Amygdala (tissue), 56 donors: ENCODE measurements around the gene APOBEC3A.
"Not testable (repeated sequence)": the region's sequence is repeated elsewhere in the genome, so short reads cannot be mapped to it uniquely, and the experiment has no call there.

Experiments
- DNase-seq, 56 donors: peaks; one replicate each; lab custom pipeline; 2025; lab: John Stamatoyannopoulos, UW

Gene APOBEC3A

DNA sequence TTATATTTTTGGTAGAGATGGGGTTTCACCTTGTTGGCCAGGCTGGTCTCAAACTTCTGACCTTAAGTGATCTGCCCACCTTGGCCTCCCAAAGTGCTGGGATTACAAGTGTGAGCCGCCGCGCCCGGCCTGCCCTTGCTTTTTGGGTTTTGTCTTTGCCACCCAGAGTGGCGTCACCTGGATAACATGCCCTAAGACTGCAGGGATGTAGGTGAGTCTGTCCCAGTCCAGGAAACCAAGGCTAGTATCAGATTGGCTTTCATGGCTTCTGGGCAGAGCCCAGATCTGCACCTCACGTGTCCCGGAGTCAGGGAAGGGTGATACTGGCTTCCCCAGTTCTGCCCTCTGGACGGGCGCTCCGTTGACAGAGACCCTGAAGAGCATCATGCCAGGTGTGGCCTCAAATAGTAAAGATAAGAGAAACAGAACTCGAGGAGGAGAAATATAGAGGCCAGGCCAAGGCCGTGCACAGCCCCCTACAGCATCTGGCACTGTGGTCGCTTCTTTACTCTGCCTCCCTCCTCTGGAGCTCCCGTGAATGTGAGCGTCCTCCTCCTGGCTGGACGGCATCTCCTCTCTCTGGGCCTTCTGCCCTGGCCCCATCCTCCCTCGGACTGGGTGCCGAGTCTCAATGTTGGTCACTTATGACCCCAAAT, 16.9 kb downstream of the APOBEC3A start:
- no peak for DNase-seq

DNA sequence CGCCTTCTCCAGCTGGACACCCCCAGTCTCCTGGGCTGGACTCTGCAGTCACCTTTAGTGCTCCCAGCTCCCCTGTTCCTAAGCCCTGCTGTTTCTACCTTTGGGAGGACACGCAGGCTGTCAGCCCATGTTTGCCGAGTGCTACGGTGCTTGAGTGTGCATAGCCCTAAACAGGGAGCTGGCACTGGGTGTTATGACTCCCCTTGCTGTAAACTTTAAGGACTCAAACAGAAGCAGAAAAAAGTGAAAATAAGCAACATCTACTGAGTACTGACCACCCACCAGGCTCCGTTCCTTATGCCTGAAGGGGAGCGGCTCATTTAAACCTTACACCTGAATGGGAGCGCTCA, 17.4 kb downstream of the APOBEC3A start:
- DNase-seq = no peak

DNA sequence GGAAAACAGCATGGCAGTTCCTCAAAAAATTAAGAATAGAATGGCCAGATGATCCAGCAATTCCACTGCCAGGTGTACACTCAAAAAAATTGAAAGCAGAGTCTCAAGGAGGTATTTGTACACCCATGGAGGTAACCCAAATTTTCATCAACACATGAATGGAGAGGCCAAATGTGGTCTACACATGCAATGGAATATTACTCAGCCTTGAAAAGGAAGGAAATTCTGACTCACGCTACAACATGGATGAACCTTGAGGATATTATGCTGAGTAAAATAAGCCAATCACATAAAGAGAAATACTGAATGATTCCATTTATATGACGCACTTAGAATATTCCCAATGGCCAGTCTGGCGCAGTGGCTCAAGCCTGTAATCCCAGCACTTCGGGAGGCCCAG, 19.9 kb downstream of the APOBEC3A start:
- not testable (repeated sequence) for DNase-seq

DNA sequence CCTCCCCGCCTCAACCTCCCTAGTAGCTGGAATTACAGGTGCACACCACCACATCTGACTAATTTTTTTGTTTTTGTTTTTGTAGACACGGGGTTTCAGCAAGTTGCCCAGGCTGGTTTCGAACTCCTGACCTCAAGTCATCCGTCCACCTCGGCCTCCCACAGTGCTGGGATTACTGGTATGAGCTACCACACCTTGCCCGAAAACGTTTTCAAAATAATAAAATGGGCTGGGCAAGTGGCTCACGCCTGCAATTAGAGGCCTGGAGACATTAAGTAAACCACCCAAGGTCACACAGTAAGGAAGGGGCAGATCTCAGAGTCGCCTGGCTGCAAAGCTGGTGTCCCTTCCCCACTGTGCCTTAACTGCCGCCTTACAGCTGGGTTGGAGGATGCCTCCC, 23.2 kb downstream of the APOBEC3A start:
- DNase-seq = not testable (repeated sequence)

DNA sequence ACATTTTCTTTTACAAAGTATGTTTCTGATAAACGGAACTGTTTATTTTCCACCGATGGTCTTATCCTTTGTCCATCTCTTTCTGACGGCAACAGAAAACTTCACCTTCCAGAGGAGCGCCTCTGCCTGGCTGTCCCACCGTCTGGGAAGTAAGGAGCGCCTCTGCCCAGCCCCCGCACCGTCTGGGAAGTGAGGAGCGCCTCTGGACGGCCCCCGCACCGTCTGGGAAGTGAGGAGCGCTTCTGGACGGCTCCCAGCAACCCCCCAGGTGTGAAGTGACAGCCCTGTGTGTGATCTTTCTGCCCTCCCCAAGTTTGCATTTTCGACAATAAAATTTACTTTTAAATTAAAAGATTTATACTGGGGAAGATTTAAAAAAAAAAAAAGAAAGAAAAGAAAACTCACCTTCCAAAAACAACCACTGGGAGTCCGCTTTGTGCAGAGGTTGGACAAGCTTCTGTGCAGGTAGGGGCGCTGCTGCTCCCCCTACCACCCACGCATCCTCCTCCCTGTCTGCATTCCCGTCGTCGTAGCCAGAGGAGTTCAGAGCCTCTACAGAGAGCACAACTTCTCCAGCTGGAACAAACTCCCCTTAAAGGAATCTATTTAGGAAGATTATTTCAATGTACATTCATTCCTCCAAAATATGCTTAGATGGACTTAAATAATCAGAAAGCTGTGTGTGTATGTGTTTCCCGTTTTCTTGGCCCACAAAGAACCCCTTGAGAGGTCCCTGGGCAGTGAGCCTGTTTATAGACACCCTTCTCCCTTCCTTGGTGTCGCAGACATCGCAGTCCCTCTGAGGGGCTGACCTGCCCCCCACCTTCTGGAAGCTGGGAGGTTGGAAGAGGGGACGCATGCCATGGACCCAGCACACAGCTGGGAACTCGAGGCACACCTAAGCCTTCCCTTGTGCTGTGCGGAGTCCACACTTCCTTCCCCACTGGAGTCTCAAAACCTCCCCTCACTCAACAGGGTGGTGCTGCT, 23.9 kb downstream of the APOBEC3A start:
- peak in 1 of 56 donors; percentile 4 for DNase-seq

DNA sequence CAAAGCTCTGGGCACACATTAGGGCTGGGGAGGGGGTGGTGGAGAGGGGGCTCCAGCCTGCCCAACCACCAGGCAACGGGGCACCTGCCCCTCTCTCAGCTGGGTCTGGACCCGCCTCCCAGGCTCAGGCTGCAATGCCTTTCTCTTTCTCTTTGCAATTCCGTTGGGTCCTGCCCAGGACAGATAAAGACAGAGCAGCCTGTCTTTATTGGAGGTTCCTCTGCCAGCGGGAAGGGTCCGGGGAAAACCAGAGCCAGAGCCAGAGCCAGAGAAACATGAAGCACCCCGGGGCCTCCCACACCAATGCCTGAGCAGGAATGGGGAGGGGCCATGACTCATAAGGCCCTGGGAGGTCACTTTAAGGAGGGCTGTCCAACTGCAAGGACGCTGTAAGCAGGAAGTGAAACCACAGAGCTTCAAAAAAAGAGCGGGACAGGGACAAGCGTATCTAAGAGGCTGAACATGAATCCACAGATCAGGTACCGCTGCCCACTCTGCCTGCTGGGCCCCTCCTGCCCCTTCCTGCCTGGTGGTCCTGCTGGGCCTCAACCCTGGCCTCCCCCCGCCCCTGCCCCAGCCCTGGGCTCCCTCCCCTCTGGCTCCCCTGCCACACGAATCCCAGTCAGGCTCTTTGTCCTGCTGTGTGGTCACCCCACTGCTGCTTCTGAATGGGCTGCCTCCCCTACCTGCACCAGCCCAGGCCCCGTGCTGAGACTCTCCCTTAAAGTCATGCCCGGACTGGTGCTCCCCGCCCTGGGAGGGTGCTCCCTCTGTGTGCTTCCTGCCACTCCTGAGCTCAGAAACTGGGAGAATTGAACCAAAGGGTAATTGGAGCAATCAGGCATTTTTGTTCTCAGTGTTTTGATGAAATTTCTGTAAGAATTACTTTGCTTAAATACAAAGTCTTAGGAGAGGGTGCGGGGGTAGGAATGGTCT, 24.9 kb downstream of the APOBEC3A start, which contains the start of gene APOBEC3B:
TSS of gene APOBEC3B (plus strand) at position 356 of the 936 bp plus-strand sequence. CDS start at position 463, 107 bp downstream.
- DNase-seq = peak in 40 of 56 donors; percentile 4 to 73 (median 28)

DNA sequence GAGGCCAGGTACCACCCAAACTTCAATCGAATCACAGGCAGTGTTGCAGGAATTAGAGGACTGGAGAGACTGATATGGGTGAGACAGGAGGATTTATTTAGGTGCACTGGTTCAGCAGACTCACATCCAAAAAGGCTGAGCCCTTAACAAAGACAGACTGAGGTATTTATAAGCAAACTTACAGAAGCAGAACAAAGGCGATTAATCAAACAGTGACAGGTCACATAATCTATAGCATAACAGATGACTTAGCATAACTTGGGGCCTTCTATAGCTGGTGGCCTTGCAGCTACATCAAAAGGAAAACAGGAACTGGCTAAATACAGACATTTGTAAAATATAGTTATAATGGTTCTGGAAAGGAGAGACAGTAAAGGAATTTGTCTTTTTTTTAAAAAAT, 26.8 kb downstream of the APOBEC3A start:
- DNase-seq = no peak

DNA sequence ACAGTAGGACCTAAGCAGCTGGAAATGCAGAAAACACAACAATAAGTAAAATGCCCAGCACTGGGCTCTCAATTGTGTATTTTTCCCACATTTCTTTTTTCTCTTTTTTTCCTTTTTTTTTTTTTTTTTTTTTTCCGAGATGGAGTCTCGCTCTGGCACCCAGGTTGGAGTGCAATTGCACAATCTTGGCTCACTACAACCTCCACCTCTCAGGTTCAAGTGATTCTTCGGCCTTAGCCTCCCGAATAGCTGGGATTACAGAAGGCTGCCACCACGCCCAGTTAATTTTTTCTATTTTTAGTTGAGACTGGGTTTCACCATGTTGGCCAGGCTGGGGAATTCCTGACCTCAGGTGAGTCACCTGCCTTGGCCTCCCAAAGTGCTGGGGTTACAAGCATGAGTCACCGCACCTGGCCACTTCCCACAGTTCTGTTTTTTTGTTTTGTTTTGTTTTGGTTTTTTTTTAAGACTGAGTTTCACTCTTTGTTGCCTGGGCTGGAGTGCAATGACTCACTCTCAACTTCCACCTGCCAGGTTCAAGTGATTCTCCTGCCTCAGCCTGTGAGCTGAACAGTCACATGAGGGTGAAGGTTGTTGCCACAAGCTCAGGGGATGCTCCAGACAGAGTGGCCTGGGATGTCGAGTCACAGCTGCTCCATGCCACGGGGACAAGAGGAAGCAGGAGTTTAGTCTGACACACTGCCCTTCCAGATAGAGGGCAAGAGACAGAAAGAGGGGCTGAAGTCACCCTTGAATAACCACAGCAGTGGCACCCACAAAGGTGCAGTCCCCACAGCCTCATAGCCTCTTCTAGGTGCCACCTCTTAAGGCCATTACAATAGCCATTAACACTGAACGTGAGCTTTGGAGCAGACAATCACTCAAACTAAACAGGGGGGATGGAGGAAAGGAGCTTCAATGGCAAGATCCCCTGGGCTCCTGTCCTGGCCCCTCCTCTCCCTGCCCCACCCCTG, 27.7 kb downstream of the APOBEC3A start:
- not testable (repeated sequence) for DNase-seq

DNA sequence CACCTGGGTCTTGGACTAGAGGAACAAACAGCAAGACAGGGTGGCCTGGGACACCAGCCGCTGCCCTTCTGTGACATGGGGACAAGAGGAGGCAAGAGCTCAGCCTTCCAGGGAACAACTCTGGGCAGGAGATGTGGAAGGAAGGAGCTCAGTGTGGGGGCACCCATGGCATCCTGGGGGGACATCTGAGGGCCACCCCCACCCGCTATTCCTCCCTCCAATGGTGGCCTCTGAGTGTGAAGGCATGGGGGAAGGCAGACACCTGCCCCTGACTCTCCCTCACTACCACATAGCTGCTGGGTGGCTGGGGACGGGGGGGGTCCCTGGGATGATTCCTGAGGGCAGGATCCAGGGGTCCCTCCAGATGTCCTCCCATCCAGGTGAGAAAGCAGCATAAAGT, 29.2 kb downstream of the APOBEC3A start:
- DNase-seq = no peak

DNA sequence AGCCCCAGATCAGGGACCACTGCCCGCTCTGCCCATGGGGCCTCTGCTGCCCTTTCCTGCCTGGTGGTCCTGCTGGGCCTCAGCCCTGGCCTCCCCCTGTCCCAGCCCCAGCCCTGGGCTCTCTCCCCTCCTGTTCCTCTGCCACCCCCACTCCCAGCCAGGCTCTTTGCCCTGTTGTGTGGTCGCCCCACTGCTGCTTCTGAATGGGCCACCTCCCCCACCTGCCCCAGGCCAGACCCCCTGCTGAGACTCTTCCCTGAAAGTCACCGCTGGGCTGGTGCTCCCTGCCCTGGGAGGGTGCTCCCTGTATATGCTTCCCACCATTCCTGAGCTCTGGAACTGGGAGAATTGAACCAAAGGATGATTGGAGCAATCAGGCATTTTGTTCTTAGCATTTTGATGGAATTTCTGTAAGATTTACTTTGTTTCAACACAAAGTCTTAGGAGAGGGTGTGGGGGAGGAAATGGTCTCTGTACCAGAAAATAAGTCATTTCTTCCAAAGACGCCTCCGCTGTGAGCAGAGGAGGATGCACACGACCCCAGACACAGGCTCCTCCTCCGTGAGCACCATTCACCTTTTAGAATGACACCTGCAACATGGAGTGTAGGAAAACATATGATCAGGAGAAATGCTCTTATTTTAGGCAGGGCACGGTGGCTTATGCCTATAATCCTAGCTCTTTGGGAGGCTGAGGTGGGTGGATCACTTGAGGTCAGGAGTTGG, 29.9 kb downstream of the APOBEC3A start:
- no peak for DNase-seq

DNA sequence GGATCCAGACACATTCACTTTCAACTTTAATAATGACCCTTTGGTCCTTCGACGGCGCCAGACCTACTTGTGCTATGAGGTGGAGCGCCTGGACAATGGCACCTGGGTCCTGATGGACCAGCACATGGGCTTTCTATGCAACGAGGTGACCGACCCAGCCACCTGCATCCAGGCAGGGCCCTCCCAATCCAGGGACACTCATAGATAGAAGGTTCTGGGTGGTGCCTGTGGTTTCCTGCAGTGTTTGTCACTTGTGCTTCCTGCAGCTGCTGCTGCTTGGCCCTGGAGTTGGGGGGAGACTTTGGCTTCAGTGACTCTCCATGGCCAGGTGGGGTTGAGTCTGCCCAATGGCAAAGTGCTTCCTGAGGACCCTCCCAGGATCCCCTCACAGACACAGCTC, 32.1 kb downstream of the APOBEC3A start:
- no peak for DNase-seq

DNA sequence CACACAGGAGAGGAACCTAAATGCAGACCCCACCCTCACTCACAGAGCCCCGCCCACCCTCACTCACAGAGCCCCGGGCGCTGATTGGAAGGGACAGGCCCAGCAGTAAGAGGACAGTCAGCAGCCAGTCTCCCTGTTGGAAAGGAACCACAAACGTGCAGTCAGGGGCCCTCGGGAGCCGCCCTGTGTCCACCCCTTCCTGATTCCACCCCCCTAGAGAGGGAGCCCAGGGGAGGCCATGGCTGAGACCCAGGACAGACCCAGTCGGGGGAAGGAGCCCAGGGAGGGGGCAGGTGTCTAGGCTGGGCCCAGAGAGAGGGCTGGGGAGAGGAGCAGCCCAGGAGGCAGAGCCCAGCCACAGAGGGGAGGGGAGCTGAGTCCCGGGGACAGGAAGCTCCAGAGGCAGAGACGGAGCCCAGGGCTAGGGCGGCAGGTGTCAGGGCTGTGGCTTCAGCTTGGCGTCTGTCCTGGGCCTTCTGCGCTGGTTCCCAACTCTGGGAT, 35.5 kb downstream of the APOBEC3A start:
- DNase-seq = not testable (repeated sequence)

DNA sequence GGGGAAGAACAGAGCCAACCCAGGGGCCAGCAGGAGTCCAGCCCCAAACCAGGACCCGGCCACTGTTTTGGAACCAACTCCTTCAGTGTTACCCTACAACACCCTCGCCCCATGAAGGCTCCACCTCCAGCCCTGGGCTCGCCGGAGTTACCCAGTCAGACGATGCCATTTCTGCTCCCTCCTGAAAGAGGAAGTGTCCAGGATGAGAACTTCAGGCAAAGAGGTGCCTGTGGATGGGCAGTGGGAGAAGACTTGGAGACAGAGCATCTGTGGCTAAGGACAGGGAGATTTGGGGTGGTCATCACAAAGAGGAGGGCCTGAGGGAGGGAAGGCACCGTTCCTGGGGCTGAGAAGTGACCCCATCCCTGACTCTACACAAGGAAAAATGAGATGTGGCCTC, 38.7 kb downstream of the APOBEC3A start:
- no peak for DNase-seq

DNA sequence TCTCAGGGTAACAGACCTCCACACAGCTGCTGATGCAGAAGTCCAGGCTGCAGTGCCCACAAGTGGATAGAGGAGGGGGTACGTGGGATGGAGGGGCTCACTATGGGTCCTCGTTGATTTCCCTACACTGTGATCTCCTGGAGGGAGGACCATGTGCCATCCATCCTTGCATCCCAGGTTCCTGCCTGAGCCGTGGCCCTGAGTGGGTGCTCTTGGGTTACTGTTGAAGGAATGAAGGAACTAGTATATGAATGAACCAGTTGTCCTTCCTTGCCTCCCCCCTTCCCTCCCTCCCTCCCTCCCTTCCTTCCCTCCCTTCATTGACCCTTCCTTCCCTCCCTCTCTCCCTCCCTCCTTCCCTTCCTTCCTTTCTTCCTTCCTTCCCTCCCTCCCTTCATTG, 40.1 kb downstream of the APOBEC3A start:
- DNase-seq = no peak

DNA sequence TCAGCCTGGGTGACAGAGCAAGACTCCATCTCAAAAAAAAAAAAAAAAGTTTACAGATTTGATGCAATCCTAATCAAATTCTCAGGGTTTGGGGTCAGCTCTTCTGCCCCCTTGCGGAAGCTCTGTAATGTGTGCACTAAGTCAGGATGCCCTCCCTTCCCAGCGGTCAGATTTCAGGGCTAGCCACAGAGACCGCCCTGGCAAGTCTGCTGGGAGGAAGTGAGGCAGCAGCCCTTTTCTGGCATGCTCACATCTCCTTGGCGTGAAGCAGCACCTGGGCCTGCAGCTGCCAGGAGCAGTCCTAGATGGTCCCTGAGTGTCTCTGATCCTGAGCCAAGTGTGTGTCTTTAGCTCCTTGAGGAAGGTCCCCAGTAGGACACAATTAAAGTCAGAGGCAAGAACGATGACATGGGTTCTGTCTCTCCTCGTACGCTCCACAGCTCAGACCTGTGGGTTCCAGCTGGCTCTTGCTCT, 45.8 kb downstream of the APOBEC3A start:
- peak in 37 of 56 donors; percentile 2 to 74 (median 21) for DNase-seq

DNA sequence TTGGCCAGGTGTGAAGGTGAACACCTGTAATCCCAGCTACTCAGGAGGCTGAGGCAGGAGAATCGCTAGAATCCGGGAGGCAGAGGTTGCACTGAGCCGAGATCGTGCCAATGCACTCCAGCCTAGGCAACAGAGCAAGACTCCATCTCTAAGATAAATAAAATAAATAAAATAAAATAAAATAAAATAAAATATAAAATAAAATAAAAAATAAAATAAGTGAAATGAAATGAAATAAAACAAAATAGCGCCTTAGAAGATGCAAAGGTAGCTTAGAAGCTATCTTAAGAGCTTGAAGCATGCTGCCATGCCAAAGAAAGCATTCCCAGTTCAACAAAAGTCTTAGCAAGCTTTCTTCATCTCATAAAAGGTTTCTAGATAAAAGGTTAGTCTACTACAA, 49.8 kb downstream of the APOBEC3A start:
- no peak for DNase-seq

DNA sequence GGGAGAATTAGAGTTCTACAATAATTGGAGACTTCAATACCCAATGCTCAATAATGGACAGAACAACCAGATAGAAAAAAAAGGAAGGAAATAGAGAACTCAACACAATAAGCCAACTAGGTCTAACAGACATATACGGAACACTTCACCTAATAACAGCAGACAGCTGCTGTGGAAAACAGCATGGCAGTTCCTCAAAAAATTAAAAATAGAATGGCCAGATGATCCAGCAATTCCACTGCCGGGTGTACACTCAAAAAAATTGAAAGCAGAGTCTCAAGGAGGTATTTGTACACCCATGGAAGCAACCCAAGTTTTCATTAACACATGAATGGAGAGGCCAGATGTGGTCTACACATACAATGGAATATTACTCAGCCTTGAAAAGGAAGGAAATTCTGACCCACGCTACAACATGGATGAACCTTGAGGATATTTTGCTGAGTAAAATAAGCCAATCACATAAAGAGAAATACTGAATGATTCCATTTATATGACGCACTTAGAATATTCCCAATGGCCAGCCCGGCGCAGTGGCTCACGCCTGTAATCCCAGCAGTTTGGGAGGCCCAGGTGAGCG, 51.0 kb downstream of the APOBEC3A start:
- not testable (repeated sequence) for DNase-seq

DNA sequence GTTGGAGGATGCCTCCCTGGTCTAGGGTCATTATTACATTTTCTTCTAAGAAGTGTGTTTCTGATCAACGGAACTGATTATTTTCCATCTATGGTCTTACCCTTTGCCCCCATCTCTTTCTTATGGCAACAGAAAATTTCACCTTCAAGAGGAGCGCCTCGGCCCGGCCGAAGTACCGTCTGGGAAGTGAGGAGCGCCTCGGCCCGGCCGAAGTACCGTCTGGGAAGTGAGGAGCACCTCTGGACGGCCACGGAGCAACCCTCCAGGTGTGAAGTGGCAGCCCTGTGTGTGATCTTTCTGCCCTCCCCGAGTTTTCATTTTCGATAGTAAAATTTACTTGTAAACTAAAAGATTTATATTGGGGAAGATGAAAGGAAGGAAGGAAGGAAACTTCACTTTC, 53.5 kb downstream of the APOBEC3A start:
- DNase-seq = no peak
